A673 (cell line): ENCODE results near the gene NECTIN1.

Experiments used
- CTCF ChIP-seq: fragments of 300-800, 200-600 bp; sonication (generic); conservative IDR thresholded peaks from 2 replicates; pipeline ENCODE4 v1.5.1; 2017; ENCODE audit warnings: low read depth, mild to moderate bottlenecking, antibody characterized with exemption, low read length, moderate library complexity, mixed read lengths
- EZH2 ChIP-seq: fragments of 200-600 bp; sonication (generic); IDR thresholded peaks from 2 replicates; pipeline ENCODE4 v1.6.1; 2017; ENCODE audit warnings: borderline replicate concordance, low read depth, mild to moderate bottlenecking, mixed read lengths, antibody characterized with exemption, low read length; ENCODE audit not compliant: poor library complexity, severe bottlenecking

- TF ChIP-seq CTCF (no peak), EZH2 (no peak)
These were observed 23.4 kb upstream of the NECTIN1 start for GRCh38 chr11:119752345-119752871.
